Measurements from ENCODE around the gene THOC2.
"Not testable (repeated sequence)": the region's sequence is repeated elsewhere in the genome, so short reads cannot be mapped to it uniquely, and the experiment has no call there.

THOC2 gene

GRCh38 chrX:123656507-123656906 is 76.3 kb downstream of the THOC2 start:
- H3K4me3 ChIP-seq (ENCODE audit: low read depth, low read length); H3K9ac ChIP-seq (ENCODE audit: low read depth, low read length); H3K4me1 ChIP-seq (ENCODE audit: control insufficient read depth, insufficient read depth, low read length); H3K9me3 ChIP-seq (ENCODE audit: control insufficient read depth, insufficient read depth, low read length); H3K27me3 ChIP-seq (ENCODE audit: control insufficient read depth, insufficient read depth, low read length); H3K36me3 ChIP-seq (ENCODE audit: control insufficient read depth, insufficient read depth, low read length): not testable (repeated sequence)

GRCh38 chrX:123648811-123649181 is 84.1 kb downstream of the THOC2 start:
- peak overlapping the region; percentile 63 for H3K4me3 ChIP-seq (ENCODE audit: low read depth, low read length)
- not testable (repeated sequence) for H3K9ac ChIP-seq (ENCODE audit: low read depth, low read length); H3K4me1 ChIP-seq (ENCODE audit: control insufficient read depth, insufficient read depth, low read length); H3K36me3 ChIP-seq (ENCODE audit: control insufficient read depth, insufficient read depth, low read length); H3K9me3 ChIP-seq (ENCODE audit: control insufficient read depth, insufficient read depth, low read length); H3K27me3 ChIP-seq (ENCODE audit: control insufficient read depth, insufficient read depth, low read length)

GRCh38 chrX:123648028-123648810 is 84.6 kb downstream of the THOC2 start:
- H3K9me3 ChIP-seq (ENCODE audit: control insufficient read depth, insufficient read depth, low read length) = no peaks in the 10 kb centered on the region
- no peaks in the 10 kb centered on the region for H3K27me3 ChIP-seq (ENCODE audit: control insufficient read depth, insufficient read depth, low read length)
- peaks cover 4% of the 10 kb centered on the region for H3K4me1 ChIP-seq (ENCODE audit: control insufficient read depth, insufficient read depth, low read length)
- H3K9ac ChIP-seq (ENCODE audit: low read depth, low read length) = no peak overlapping the region
- H3K36me3 ChIP-seq (ENCODE audit: control insufficient read depth, insufficient read depth, low read length) = no peaks in the 10 kb centered on the region
- H3K4me3 ChIP-seq (ENCODE audit: low read depth, low read length) = peak overlapping the region; percentile 63

GRCh38 chrX:123647244-123647643 is 85.6 kb downstream of the THOC2 start:
- Histone ChIP-seq H3K36me3 (ENCODE audit: control insufficient read depth, insufficient read depth, low read length) (no peaks in the 10 kb centered on the region), H3K27me3 (ENCODE audit: control insufficient read depth, insufficient read depth, low read length) (no peaks in the 10 kb centered on the region), H3K4me1 (ENCODE audit: control insufficient read depth, insufficient read depth, low read length) (peaks cover 4% of the 10 kb centered on the region), H3K9ac (ENCODE audit: low read depth, low read length) (no peak overlapping the region), H3K9me3 (ENCODE audit: control insufficient read depth, insufficient read depth, low read length) (no peaks in the 10 kb centered on the region), H3K4me3 (ENCODE audit: low read depth, low read length) (no peak overlapping the region)

- Histone ChIP-seq H3K4me1 (ENCODE audit: control insufficient read depth, insufficient read depth, low read length) (no peaks in the 10 kb centered on the region), H3K9ac (ENCODE audit: low read depth, low read length) (no peak overlapping the region), H3K9me3 (ENCODE audit: control insufficient read depth, insufficient read depth, low read length) (no peaks in the 10 kb centered on the region), H3K27me3 (ENCODE audit: control insufficient read depth, insufficient read depth, low read length) (no peaks in the 10 kb centered on the region), H3K36me3 (ENCODE audit: control insufficient read depth, insufficient read depth, low read length) (no peaks in the 10 kb centered on the region), H3K4me3 (ENCODE audit: low read depth, low read length) (no peak overlapping the region)
These were observed 103.3 kb downstream of the THOC2 start for GRCh38 chrX:123629502-123629901.

DNA sequence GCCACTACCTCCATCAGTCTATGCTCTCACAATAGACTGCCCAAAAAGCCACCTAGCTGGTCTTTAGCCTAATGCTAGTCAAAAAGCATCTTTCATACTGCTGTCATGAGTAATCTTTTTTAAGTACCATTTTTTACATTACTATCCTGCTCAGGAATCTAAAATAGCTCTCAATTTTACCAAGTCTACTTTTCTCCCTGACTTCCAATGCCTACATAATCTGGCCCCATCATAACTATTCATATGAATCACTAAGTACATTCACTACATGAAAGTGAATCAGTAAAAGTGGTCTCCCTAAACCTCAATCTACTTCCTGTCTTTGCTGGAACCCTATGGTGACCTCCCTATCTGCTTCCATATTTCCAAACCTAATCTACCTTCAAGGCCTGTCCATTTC is 105.9 kb downstream of the THOC2 start:
- H3K4me1 ChIP-seq (ENCODE audit: control insufficient read depth, insufficient read depth, low read length) = no peaks in the 10 kb centered on the region
- no peaks in the 10 kb centered on the region for H3K27me3 ChIP-seq (ENCODE audit: control insufficient read depth, insufficient read depth, low read length)
- H3K4me3 ChIP-seq (ENCODE audit: low read depth, low read length) = no peak overlapping the region
- no peaks in the 10 kb centered on the region for H3K9me3 ChIP-seq (ENCODE audit: control insufficient read depth, insufficient read depth, low read length)
- no peak overlapping the region for H3K9ac ChIP-seq (ENCODE audit: low read depth, low read length)
- no peaks in the 10 kb centered on the region for H3K36me3 ChIP-seq (ENCODE audit: control insufficient read depth, insufficient read depth, low read length)

DNA sequence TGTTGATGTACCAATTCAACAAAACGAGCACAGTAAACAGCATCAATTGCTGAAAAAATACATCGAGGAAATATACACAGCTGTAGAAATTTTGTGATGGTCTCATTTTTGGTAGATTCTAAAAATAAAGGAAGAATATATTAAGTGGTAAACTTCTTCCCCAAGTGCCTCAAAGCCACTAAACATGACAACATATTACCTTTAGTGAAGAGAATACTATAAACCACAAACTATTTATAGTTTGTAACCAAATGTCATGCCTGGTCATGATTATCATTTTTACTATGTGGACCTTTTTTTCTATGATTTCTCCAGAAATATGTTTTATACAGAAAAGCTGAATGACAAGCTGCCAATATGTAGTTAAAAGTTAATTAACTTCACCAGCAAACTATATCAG is 106.9 kb downstream of the THOC2 start:
- no peaks in the 10 kb centered on the region for H3K4me1 ChIP-seq (ENCODE audit: control insufficient read depth, insufficient read depth, low read length)
- H3K36me3 ChIP-seq (ENCODE audit: control insufficient read depth, insufficient read depth, low read length) = no peaks in the 10 kb centered on the region
- no peak overlapping the region for H3K4me3 ChIP-seq (ENCODE audit: low read depth, low read length)
- no peaks in the 10 kb centered on the region for H3K9me3 ChIP-seq (ENCODE audit: control insufficient read depth, insufficient read depth, low read length)
- no peak overlapping the region for H3K9ac ChIP-seq (ENCODE audit: low read depth, low read length)
- H3K27me3 ChIP-seq (ENCODE audit: control insufficient read depth, insufficient read depth, low read length) = no peaks in the 10 kb centered on the region

GRCh38 chrX:123625477-123625876 is 107.4 kb downstream of the THOC2 start:
- H3K27me3 ChIP-seq (ENCODE audit: control insufficient read depth, insufficient read depth, low read length) = no peaks in the 10 kb centered on the region
- H3K9ac ChIP-seq (ENCODE audit: low read depth, low read length) = no peak overlapping the region
- H3K9me3 ChIP-seq (ENCODE audit: control insufficient read depth, insufficient read depth, low read length) = no peaks in the 10 kb centered on the region
- no peaks in the 10 kb centered on the region for H3K36me3 ChIP-seq (ENCODE audit: control insufficient read depth, insufficient read depth, low read length)
- no peaks in the 10 kb centered on the region for H3K4me1 ChIP-seq (ENCODE audit: control insufficient read depth, insufficient read depth, low read length)
- no peak overlapping the region for H3K4me3 ChIP-seq (ENCODE audit: low read depth, low read length)

GRCh38 chrX:123617007-123617406 is 115.8 kb downstream of the THOC2 start:
- Histone ChIP-seq H3K4me1 (ENCODE audit: control insufficient read depth, insufficient read depth, low read length) (no peaks in the 10 kb centered on the region), H3K9ac (ENCODE audit: low read depth, low read length) (no peak overlapping the region), H3K36me3 (ENCODE audit: control insufficient read depth, insufficient read depth, low read length) (no peaks in the 10 kb centered on the region), H3K4me3 (ENCODE audit: low read depth, low read length) (no peak overlapping the region), H3K27me3 (ENCODE audit: control insufficient read depth, insufficient read depth, low read length) (no peaks in the 10 kb centered on the region), H3K9me3 (ENCODE audit: control insufficient read depth, insufficient read depth, low read length) (no peaks in the 10 kb centered on the region)

- no peaks in the 10 kb centered on the region for H3K9me3 ChIP-seq (ENCODE audit: control insufficient read depth, insufficient read depth, low read length)
- H3K4me1 ChIP-seq (ENCODE audit: control insufficient read depth, insufficient read depth, low read length) = no peaks in the 10 kb centered on the region
- H3K9ac ChIP-seq (ENCODE audit: low read depth, low read length) = no peak overlapping the region
- no peak overlapping the region for H3K4me3 ChIP-seq (ENCODE audit: low read depth, low read length)
- H3K27me3 ChIP-seq (ENCODE audit: control insufficient read depth, insufficient read depth, low read length) = no peaks in the 10 kb centered on the region
- no peaks in the 10 kb centered on the region for H3K36me3 ChIP-seq (ENCODE audit: control insufficient read depth, insufficient read depth, low read length)
These were observed 121.9 kb downstream of the THOC2 start for GRCh38 chrX:123610915-123611314.

GRCh38 chrX:123607806-123608205 is 125.0 kb downstream of the THOC2 start:
- H3K36me3 ChIP-seq (ENCODE audit: control insufficient read depth, insufficient read depth, low read length) = no peaks in the 10 kb centered on the region
- H3K27me3 ChIP-seq (ENCODE audit: control insufficient read depth, insufficient read depth, low read length) = no peaks in the 10 kb centered on the region
- no peaks in the 10 kb centered on the region for H3K9me3 ChIP-seq (ENCODE audit: control insufficient read depth, insufficient read depth, low read length)
- H3K4me1 ChIP-seq (ENCODE audit: control insufficient read depth, insufficient read depth, low read length) = no peaks in the 10 kb centered on the region
- no peak overlapping the region for H3K9ac ChIP-seq (ENCODE audit: low read depth, low read length)
- no peak overlapping the region for H3K4me3 ChIP-seq (ENCODE audit: low read depth, low read length)

DNA sequence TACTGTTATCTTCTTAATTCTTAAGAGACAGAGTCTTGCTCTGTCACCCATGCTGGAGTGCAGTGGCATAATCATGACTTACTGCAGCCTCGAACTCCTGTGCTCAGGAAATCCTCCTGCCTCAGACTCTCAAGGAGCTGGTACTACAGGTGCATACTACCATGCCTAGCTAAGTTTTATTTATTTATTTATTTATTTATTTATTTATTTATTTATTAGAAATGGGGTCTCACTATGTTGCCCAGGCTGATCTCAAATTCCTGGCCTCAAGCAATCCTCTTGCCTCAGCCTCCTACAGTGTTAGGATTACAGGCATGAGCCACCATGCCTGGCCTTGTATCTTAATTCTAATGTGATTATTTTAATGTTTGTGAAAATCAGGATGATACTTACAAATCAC is 125.6 kb downstream of the THOC2 start:
- Histone ChIP-seq H3K4me1 (ENCODE audit: control insufficient read depth, insufficient read depth, low read length) (no peaks in the 10 kb centered on the region), H3K9me3 (ENCODE audit: control insufficient read depth, insufficient read depth, low read length) (no peaks in the 10 kb centered on the region), H3K36me3 (ENCODE audit: control insufficient read depth, insufficient read depth, low read length) (no peaks in the 10 kb centered on the region), H3K4me3 (ENCODE audit: low read depth, low read length) (no peak overlapping the region), H3K27me3 (ENCODE audit: control insufficient read depth, insufficient read depth, low read length) (no peaks in the 10 kb centered on the region), H3K9ac (ENCODE audit: low read depth, low read length) (no peak overlapping the region)

Measured in iPS-15b (cell line).